Common myeloid progenitor, CD34-positive (primary cell): ENCODE data around the gene HMX1.

Source experiments
- CTCF ChIA-PET: fragments of 350-600 bp; sonication (Branson Sonifier 250); formaldehyde crosslinking; loops from one replicate; lab custom pipeline; 2021; ENCODE audit warnings: antibody characterized with exemption; lab: Charles Lee
- POLR2A ChIA-PET: fragments of 350-600 bp; sonication (Branson Sonifier 250); formaldehyde crosslinking; loops from one replicate; lab custom pipeline; 2021; ENCODE audit warnings: antibody characterized with exemption; lab: Charles Lee
- DNase-seq, 3 donors: peaks; one replicate each; pipeline versions ENCODE4 v3.0.0 to v3.0.0-alpha.2; 2013
- H3K27ac ChIP-seq, 2 experiments: 1 replicate in 1 of 2; 2 replicates in 1 of 2; pipeline ENCODE4 v1.7.0; 2013; ENCODE audit warnings: inconsistent platforms in 2 of 2, low read length in 2 of 2, mild to moderate bottlenecking in 2 of 2, low read depth in 1 of 2, moderate library complexity in 1 of 2; ENCODE audit not compliant: severe bottlenecking in 2 of 2, insufficient read depth in 1 of 2, poor library complexity in 1 of 2
- H3K27me3 ChIP-seq, 5 experiments: replicated peaks in 2 of 5; 1 replicate in 3 of 5; 2 replicates in 2 of 5; pipeline versions ENCODE4 v1.6.1 to v1.7.0; 2013; ENCODE audit warnings: low read length in 4 of 5, mild to moderate bottlenecking in 2 of 5, moderate library complexity in 2 of 5, inconsistent platforms in 1 of 5; ENCODE audit not compliant: insufficient read depth in 5 of 5, control insufficient read depth in 4 of 5
- H3K36me3 ChIP-seq, 4 experiments: 1 replicate in 2 of 4; 2 replicates in 2 of 4; pipeline versions ENCODE4 v1.6.1 to v1.7.0; 2013; ENCODE audit warnings: low read length in 3 of 4, control low read depth in 1 of 4, mild to moderate bottlenecking in 1 of 4; ENCODE audit not compliant: control insufficient read depth in 4 of 4, insufficient read depth in 4 of 4
- H3K4me1 ChIP-seq, 4 experiments: 1 replicate in 3 of 4; 2 replicates in 1 of 4; pipeline versions ENCODE4 v1.6.1 to v1.7.1; 2013; ENCODE audit warnings: low read length in 3 of 4, mild to moderate bottlenecking in 3 of 4, control low read depth in 1 of 4, inconsistent platforms in 1 of 4, moderate library complexity in 1 of 4; ENCODE audit not compliant: control insufficient read depth in 4 of 4, insufficient read depth in 4 of 4; ENCODE audit errors: control extremely low read depth in 1 of 4
- H3K4me3 ChIP-seq, 7 experiments: 1 replicate in 4 of 7; 2 replicates in 3 of 7; pipeline versions ENCODE4 v1.5.1 to v1.7.0; 2013; ENCODE audit warnings: mild to moderate bottlenecking in 7 of 7, low read length in 6 of 7, moderate library complexity in 6 of 7, inconsistent platforms in 2 of 7, low read depth in 2 of 7, control low read depth in 1 of 7; ENCODE audit not compliant: insufficient read depth in 4 of 7, control insufficient read depth in 1 of 7; ENCODE audit errors: extremely low read depth in 1 of 7
- H3K9me3 ChIP-seq, 5 experiments: 1 replicate in 4 of 5; 2 replicates in 1 of 5; pipeline versions ENCODE4 v1.6.1 to v1.7.1; 2013; ENCODE audit warnings: low read length in 4 of 5, mild to moderate bottlenecking in 2 of 5, inconsistent platforms in 1 of 5, low read depth in 1 of 5, moderate library complexity in 1 of 5; ENCODE audit not compliant: control insufficient read depth in 4 of 5, insufficient read depth in 2 of 5; ENCODE audit errors: control extremely low read depth in 1 of 5
- whole genome bisulfite sequencing: methylation state at CpG from one replicate; pipeline ENCODE4 v1.1.5; 2013; ENCODE audit not compliant: insufficient coverage; 5-methylcytosine and 5-hydroxymethylcytosine counted together

The HMX1 gene

GRCh38 chr4:8817813-8818062 lies 53.9 kb downstream of the HMX1 start:
- H3K27me3 ChIP-seq: peaks cover 0 to 21% (median 0%) of the 10 kb centered on the region in 5 experiments
- POLR2A ChIA-PET: interaction anchor here (0.7 kb wide), 1 partner anchor 46 kb away, joined by 3 read pairs; no protein-coding TSS in a partner anchor
- no peaks in the 10 kb centered on the region for H3K4me1 ChIP-seq
- DNase-seq: no peak
- 26% methylated on average over 5 of the region's 5 CpGs for WGBS
- CTCF ChIA-PET: no interaction called here
- H3K9me3 ChIP-seq: no peaks in the 10 kb centered on the region
- H3K27ac ChIP-seq: no peak overlapping the region
- H3K4me3 ChIP-seq: no peak overlapping the region
- no peaks in the 10 kb centered on the region for H3K36me3 ChIP-seq

- ChIA-PET POLR2A (interaction anchor here (0.7 kb wide), 1 partner anchor 47 kb away, joined by 3 read pairs; no protein-coding TSS in a partner anchor), CTCF (interaction anchor here (1.0 kb wide), 1 partner anchor 22 kb away, joined by 3 read pairs; no protein-coding TSS in a partner anchor)
- Histone ChIP-seq H3K4me1 (no peaks in the 10 kb centered on the region), H3K27ac (no peak overlapping the region), H3K9me3 (no peaks in the 10 kb centered on the region), H3K4me3 (no peak overlapping the region), H3K27me3 (peaks cover 0 to 21% (median 0%) of the 10 kb centered on the region in 5 experiments), H3K36me3 (no peaks in the 10 kb centered on the region)
- DNase-seq: no peak
- 94% methylated on average over 13 of the region's 13 CpGs for WGBS
Observed at GRCh38 chr4:8817096-8817812, 54.4 kb downstream of the HMX1 start.
